H1 (cell line): ENCODE measurements around the gene CABP1. TPM values are rescaled to one million over a fixed set of nuclear protein-coding genes. Genes with fewer than 3 reads are reported as not detected.
A peak's percentile ranks its signal among the peaks of the same experiment; 100 is the strongest.

Experiments used
- CTCF ChIA-PET: fragments of 300-600 bp; sonication (Branson Sonifier 250); formaldehyde crosslinking; loops from one replicate; lab custom pipeline; 2021; ENCODE audit not compliant: partially characterized antibody; lab: Charles Lee
- POLR2A ChIA-PET: fragments of 300-600 bp; sonication (Branson Sonifier 250); formaldehyde crosslinking; loops from one replicate; lab custom pipeline; 2021; ENCODE audit warnings: inconsistent platforms; ENCODE audit not compliant: partially characterized antibody; lab: Charles Lee
- DNase-seq, 2 experiments: peaks; one replicate each; pipeline versions ENCODE4 v3.0.0 to v3.0.0-alpha.2; 2010 to 2022; ENCODE audit warnings: low spot score in 2 of 2, low read depth in 1 of 2, mixed read lengths in 1 of 2
- FAIRE-seq: peaks from 2 replicates; lab custom pipeline; 2011; peaks lifted over from hg19 to GRCh38; lab: Jason Lieb, UNC
- H2AFZ ChIP-seq: 2 replicates; pipeline ENCODE4 v1.8.1; 2012; ENCODE audit warnings: low read length, inconsistent platforms
- H2AK5ac ChIP-seq: 2 replicates; pipeline ENCODE4 v1.6.1; 2013; ENCODE audit warnings: low read depth, low read length
- H2BK120ac ChIP-seq: replicated peaks from 2 replicates; pipeline ENCODE3; 2013; ENCODE audit warnings: low read depth, low read length, inconsistent platforms
- H2BK12ac ChIP-seq: 2 replicates; pipeline ENCODE4 v1.6.1; 2013; ENCODE audit warnings: low read depth, low read length
- H2BK15ac ChIP-seq: 2 replicates; pipeline ENCODE4 v1.6.1; 2013; ENCODE audit warnings: low read length
- H2BK20ac ChIP-seq: 2 replicates; pipeline ENCODE4 v1.6.1; 2013; ENCODE audit warnings: low read length
- H2BK5ac ChIP-seq: 2 replicates; pipeline ENCODE4 v1.6.1; 2013; ENCODE audit warnings: low read depth, low read length
- H3K14ac ChIP-seq: 2 replicates; pipeline ENCODE4 v1.6.1; 2013; ENCODE audit warnings: inconsistent platforms; ENCODE audit not compliant: insufficient read length
- H3K18ac ChIP-seq: 2 replicates; pipeline ENCODE4 v1.6.1; 2013; ENCODE audit warnings: low read length; ENCODE audit errors: extremely low read depth
- H3K23ac ChIP-seq: 2 replicates; pipeline ENCODE4 v1.6.1; 2013; ENCODE audit warnings: inconsistent platforms; ENCODE audit not compliant: insufficient read length
- H3K23me2 ChIP-seq: 2 replicates; pipeline ENCODE4 v1.6.1; 2013; ENCODE audit warnings: low read depth, low read length
- H3K27ac ChIP-seq: 2 replicates; pipeline ENCODE4 v1.6.1; 2011; ENCODE audit warnings: low read depth, low read length, inconsistent platforms
- H3K27me3 ChIP-seq, 4 experiments: replicated peaks in 1 of 4; 1 replicate in 1 of 4; 2 replicates in 3 of 4; pipeline versions ENCODE4 v1.6.1 to v1.8.1; 2011 to 2013; ENCODE audit warnings: low read length in 3 of 4, mild to moderate bottlenecking in 3 of 4, inconsistent platforms in 2 of 4, mixed read lengths in 2 of 4, moderate library complexity in 1 of 4; ENCODE audit not compliant: control insufficient read depth in 3 of 4, insufficient read depth in 3 of 4; ENCODE audit errors: extremely low read depth in 1 of 4
- H3K36me3 ChIP-seq, 4 experiments: 2 replicates each; pipeline versions ENCODE4 v1.6.1 to v1.8.1; 2011 to 2013; ENCODE audit warnings: mild to moderate bottlenecking in 4 of 4, low read length in 3 of 4, moderate library complexity in 2 of 4, control low read depth in 1 of 4, inconsistent platforms in 1 of 4; ENCODE audit not compliant: insufficient read depth in 4 of 4, control insufficient read depth in 2 of 4
- H3K4ac ChIP-seq: replicated peaks from 2 replicates; pipeline ENCODE3; 2013; ENCODE audit warnings: low read length, low read depth, mixed read lengths, inconsistent platforms; ENCODE audit not compliant: insufficient read length
- H3K4me1 ChIP-seq, 4 experiments: replicated peaks in 1 of 4; 1 replicate in 1 of 4; 2 replicates in 3 of 4; pipeline versions ENCODE4 v1.6.1 to v1.8.1; 2011 to 2013; ENCODE audit warnings: low read length in 3 of 4, inconsistent platforms in 2 of 4, mixed read lengths in 1 of 4; ENCODE audit not compliant: insufficient read depth in 4 of 4, control insufficient read depth in 3 of 4
- H3K4me2 ChIP-seq, 2 experiments: 2 replicates each; pipeline versions ENCODE4 v1.6.1 to v1.8.1; 2011 to 2013; ENCODE audit warnings: low read depth in 2 of 2, low read length in 2 of 2, control low read depth in 1 of 2, inconsistent platforms in 1 of 2, mild to moderate bottlenecking in 1 of 2; ENCODE audit not compliant: insufficient read depth in 1 of 2
- H3K4me3 ChIP-seq, 4 experiments: fragments of 200-600, 300-600 bp in 1 of 4; sonication (generic), shearing (Covaris generic), sonication (Bioruptor Twin) in 1 of 4; 2 replicates each; pipeline versions ENCODE4 v1.5.1 to v1.8.1; 2011 to 2016; ENCODE audit warnings: low read length in 4 of 4, low read depth in 3 of 4, control low read depth in 2 of 4, inconsistent platforms in 2 of 4, mild to moderate bottlenecking in 2 of 4, mixed read lengths in 1 of 4, moderate library complexity in 1 of 4; ENCODE audit not compliant: insufficient read depth in 2 of 4; ENCODE audit errors: extremely low read depth in 1 of 4
- H3K56ac ChIP-seq: replicated peaks from 2 replicates; pipeline ENCODE3; 2013; ENCODE audit warnings: low read depth, mild to moderate bottlenecking, mixed read lengths, low read length, inconsistent platforms; ENCODE audit not compliant: insufficient read length
- H3K79me1 ChIP-seq: 2 replicates; pipeline ENCODE4 v1.6.1; 2013; ENCODE audit warnings: low read depth, low read length, control low read depth
- H3K79me2 ChIP-seq, 2 experiments: 2 replicates each; pipeline versions ENCODE4 v1.6.1 to v1.8.1; 2012 to 2013; ENCODE audit warnings: low read length in 2 of 2, mild to moderate bottlenecking in 2 of 2, inconsistent platforms in 1 of 2; ENCODE audit not compliant: insufficient read depth in 2 of 2, control insufficient read depth in 1 of 2
- H3K9ac ChIP-seq, 4 experiments: replicated peaks in 1 of 4; 1 replicate in 1 of 4; 2 replicates in 3 of 4; pipeline versions ENCODE4 v1.6.1 to v1.8.1; 2011 to 2013; ENCODE audit warnings: low read depth in 3 of 4, low read length in 3 of 4, control low read depth in 2 of 4, mild to moderate bottlenecking in 2 of 4, moderate library complexity in 2 of 4, inconsistent platforms in 1 of 4; ENCODE audit errors: extremely low read depth in 1 of 4
- H3K9me3 ChIP-seq, 2 experiments: 2 replicates each; pipeline versions ENCODE4 v1.6.1 to v1.8.1; 2012 to 2013; ENCODE audit warnings: mild to moderate bottlenecking in 2 of 2, moderate library complexity in 2 of 2, control low read depth in 1 of 2, inconsistent platforms in 1 of 2, low read depth in 1 of 2, low read length in 1 of 2, mixed read lengths in 1 of 2; ENCODE audit not compliant: insufficient read depth in 2 of 2
- H4K20me1 ChIP-seq, 2 experiments: replicated peaks in 1 of 2; 2 replicates each; pipeline versions ENCODE3 to v1.8.1; 2011 to 2013; ENCODE audit warnings: inconsistent platforms in 2 of 2, low read length in 2 of 2, mild to moderate bottlenecking in 1 of 2; ENCODE audit not compliant: insufficient read depth in 2 of 2, control insufficient read depth in 1 of 2
- H4K5ac ChIP-seq: 2 replicates; pipeline ENCODE4 v1.6.1; 2013; ENCODE audit warnings: low read length, low read depth, mixed read lengths, inconsistent platforms; ENCODE audit not compliant: insufficient read length
- H4K8ac ChIP-seq: 2 replicates; pipeline ENCODE4 v1.8.0; 2013; ENCODE audit warnings: mild to moderate bottlenecking, moderate library complexity, low read length, inconsistent platforms; ENCODE audit not compliant: insufficient read depth; ENCODE audit errors: extremely low read depth
- H4K91ac ChIP-seq: replicated peaks from 2 replicates; pipeline ENCODE3; 2013; ENCODE audit warnings: low read length, mixed read lengths, inconsistent platforms; ENCODE audit not compliant: insufficient read length
- POLR2AphosphoS5 ChIP-seq: IDR thresholded peaks from 2 replicates; pipeline ENCODE4 v1.6.1; 2011; ENCODE audit warnings: low read depth, low read length
- SRF ChIP-seq: IDR thresholded peaks from 2 replicates; pipeline ENCODE4 v1.6.1; 2011; ENCODE audit warnings: mild to moderate bottlenecking, low read depth, low read length, moderate library complexity
- WGBS, 2 experiments: shearing (Covaris generic) in 1 of 2; methylation state at CpG; one replicate each; pipeline versions ENCODE4 v1.1.6 to v1.1.7; 2013 to 2015; ENCODE audit warnings: low lambda C conversion rate in 2 of 2, mixed read lengths in 2 of 2, inconsistent platforms in 1 of 2, low coverage in 1 of 2, missing lambda C conversion rate in 1 of 2; ENCODE audit not compliant: insufficient replicate concordance in 2 of 2, insufficient coverage in 1 of 2, insufficient read length in 1 of 2; ENCODE audit errors: extremely low coverage in 1 of 2, missing lambda C conversion rate in 1 of 2; 5-methylcytosine and 5-hydroxymethylcytosine counted together
- polyA plus RNA-seq, 7 experiments: library from polyadenylated mRNA; depleted of rRNA in 3 of 7; stranded (reverse) in 5 of 7; unstranded in 2 of 7; fragments of >200 nt in 5 of 7; fragments of 200-250 nt in 2 of 7; gene quantifications; 1 replicate in 5 of 7; 2 replicates in 1 of 7; 4 replicates in 1 of 7; pipeline versions ENCODE4 v1.2.1 to v1.2.3, GENCODE V29; 2011 to 2013; ENCODE audit warnings: missing spikeins in 2 of 7, mixed read lengths in 2 of 7
- total RNA-seq: library from RNA; stranded (reverse); fragmentation: NEBNext Ultra II Directional; extraction: Animal tissue kit (Norgen Biotek cat#: 25700); gene quantifications from 2 replicates; pipeline ENCODE4 v1.2.1, GENCODE V29; 2021

Gene CABP1
- total and polyA plus RNA-seq, 2 of the 8 experiments (the other 6 are each of a cell fraction or from before 2014, with no cell fraction given) = 3.9 to 7.4 TPM

DNA sequence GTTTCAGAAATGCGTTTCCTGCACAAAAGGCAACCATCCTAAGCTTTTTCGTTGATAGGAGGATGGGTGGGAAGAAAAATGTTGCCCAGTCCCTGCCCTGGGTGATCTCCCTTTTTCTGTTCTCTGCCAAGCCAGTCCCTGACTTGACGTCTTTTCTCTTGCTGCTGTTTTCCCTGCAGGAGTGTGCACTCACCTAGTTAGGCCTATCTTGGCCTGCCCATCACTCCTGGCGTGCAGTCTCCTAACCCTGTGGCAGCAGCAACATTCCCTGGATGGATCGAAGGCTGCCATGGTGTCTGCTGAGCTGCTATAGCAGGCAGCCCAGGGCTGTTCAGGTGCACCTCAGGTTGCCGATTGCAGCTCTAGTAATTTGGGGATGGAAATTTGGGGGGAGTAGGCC lies 71.0 kb downstream of the CABP1 start:
- H2BK12ac ChIP-seq = no peak overlapping the region
- H3K4me1 ChIP-seq = peaks cover 5 to 13% (median 9%) of the 10 kb centered on the region in 4 experiments; a peak in 6 of 7 replicates
- peak overlapping the region; percentile 85 to 88 for H3K4me2 ChIP-seq
- peak overlapping the region; percentile 22; the same call in 1 of the 2 replicates for H2BK5ac ChIP-seq
- H4K20me1 ChIP-seq = peaks cover 2 to 6% of the 10 kb centered on the region in 2 experiments
- no peak overlapping the region for H2BK20ac ChIP-seq
- no peak overlapping the region for H4K5ac ChIP-seq
- H3K18ac ChIP-seq = 0 out of 2 replicates have a peak overlapping the region, but pooled peaks have one; percentile 42
- H3K56ac ChIP-seq = no peak overlapping the region
- peak overlapping the region in 3 of 4 experiments; percentile 26 to 82 (median 39); a peak in 2 of 7 replicates for H3K9ac ChIP-seq
- H3K9me3 ChIP-seq = no peaks in the 10 kb centered on the region
- no peak for TF ChIP-seq POLR2AphosphoS5
- no peak for TF ChIP-seq SRF
- H4K8ac ChIP-seq = no peak overlapping the region
- CTCF ChIA-PET = interaction anchor here (0.6 to 5.4 kb wide), 12 partner anchors 14 to 299 kb away, joined by 3 to 56 read pairs (median 4); partner anchors contain the start of gene ACADS
- DNase-seq (no peak), FAIRE-seq (no peak)
- H4K91ac ChIP-seq = no peak overlapping the region
- H3K23ac ChIP-seq = no peak overlapping the region
- H3K79me1 ChIP-seq = peaks cover 11% of the 10 kb centered on the region
- no peak overlapping the region for H3K14ac ChIP-seq
- H3K36me3 ChIP-seq = peaks cover 11 to 34% (median 22%) of the 10 kb centered on the region in 4 experiments; a peak in 7 of 8 replicates
- no peak overlapping the region for H2AFZ ChIP-seq
- peaks cover 0 to 28% of the 10 kb centered on the region in 2 experiments; a peak in 2 of 4 replicates for H3K79me2 ChIP-seq
- H2BK120ac ChIP-seq = no peak overlapping the region
- H3K4ac ChIP-seq = no peak overlapping the region
- POLR2A ChIA-PET = interaction anchor here (0.6 to 5.4 kb wide), 10 partner anchors 11 to 132 kb away, joined by 3 to 42 read pairs (median 6); partner anchors contain the start of genes ACADS and MLEC
- 47% methylated on average over 6 of the region's 6 CpGs; no CpG with 5 or more reads in 1 of the 2 experiments for WGBS, 2 experiments
- H3K27me3 ChIP-seq = no peaks in the 10 kb centered on the region
- 0 out of 2 replicates have a peak overlapping the region, but pooled peaks have one; percentile 42 for H2AK5ac ChIP-seq
- 0 out of 2 replicates have a peak overlapping the region, but pooled peaks have one; percentile 19 for H2BK15ac ChIP-seq
- no peak overlapping the region for H3K27ac ChIP-seq
- peaks cover 5% of the 10 kb centered on the region; the same call in 1 of the 2 replicates for H3K23me2 ChIP-seq
- peak overlapping the region; percentile 72 to 95 (median 87) for H3K4me3 ChIP-seq
